Choroid plexus epithelial cell (primary cell): ENCODE measurements around the gene ADARB2.

Experiments used
- DNase-seq: peaks from one replicate; pipeline ENCODE4 v3.0.0-alpha.2; 2010; ENCODE audit warnings: low read depth
- H3K4me3 ChIP-seq: 2 replicates; pipeline ENCODE4 v1.5.1; 2011; ENCODE audit warnings: low read depth, mild to moderate bottlenecking, control low read depth, low read length, moderate library complexity
- TF ChIP-seq, protein P1 (sequence below): conservative IDR thresholded peaks from 2 replicates; pipeline ENCODE4 v1.5.1; 2011; ENCODE audit warnings: low read depth, mild to moderate bottlenecking, control low read depth, inconsistent platforms, low read length, moderate library complexity

Gene ADARB2

DNA sequence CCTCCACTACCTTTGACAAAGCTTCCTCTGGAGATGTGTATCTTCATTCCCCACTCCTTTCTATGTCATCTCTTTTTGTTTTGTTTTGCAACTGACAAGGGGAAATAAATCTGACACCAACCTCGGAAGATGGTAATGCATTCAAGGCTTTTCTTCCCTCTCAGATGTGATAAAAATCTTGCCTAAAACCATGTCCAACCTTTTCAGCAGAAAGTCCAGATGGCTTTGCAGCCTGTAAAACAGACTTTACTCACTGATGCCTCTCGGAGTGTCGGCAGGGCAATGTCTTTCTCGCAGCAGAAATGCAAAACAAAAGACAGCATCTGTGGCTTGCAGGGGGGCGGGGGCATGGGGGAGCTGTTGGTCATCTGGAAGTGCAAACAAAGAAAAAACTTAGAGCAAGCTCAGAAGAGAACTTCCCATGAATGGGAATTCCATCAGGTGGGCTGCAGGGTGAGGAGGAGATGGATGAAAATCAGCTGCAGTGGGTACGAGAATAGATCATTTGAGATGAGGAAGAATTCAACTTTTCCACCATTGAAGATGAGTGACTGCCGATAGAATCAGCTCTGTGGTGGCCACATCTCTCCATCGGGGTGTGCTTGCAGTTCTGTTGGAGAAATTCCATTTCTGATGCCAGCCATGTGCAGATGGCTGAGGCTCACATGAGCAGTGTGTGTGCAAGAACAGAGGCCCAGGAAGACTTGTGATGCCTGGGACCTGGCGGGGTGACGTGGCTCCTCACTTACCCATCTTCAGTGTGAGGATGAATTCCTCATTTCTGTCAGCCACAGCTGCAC lies 443.5 kb downstream of the ADARB2 start:
- TF ChIP-seq, protein P1, sequence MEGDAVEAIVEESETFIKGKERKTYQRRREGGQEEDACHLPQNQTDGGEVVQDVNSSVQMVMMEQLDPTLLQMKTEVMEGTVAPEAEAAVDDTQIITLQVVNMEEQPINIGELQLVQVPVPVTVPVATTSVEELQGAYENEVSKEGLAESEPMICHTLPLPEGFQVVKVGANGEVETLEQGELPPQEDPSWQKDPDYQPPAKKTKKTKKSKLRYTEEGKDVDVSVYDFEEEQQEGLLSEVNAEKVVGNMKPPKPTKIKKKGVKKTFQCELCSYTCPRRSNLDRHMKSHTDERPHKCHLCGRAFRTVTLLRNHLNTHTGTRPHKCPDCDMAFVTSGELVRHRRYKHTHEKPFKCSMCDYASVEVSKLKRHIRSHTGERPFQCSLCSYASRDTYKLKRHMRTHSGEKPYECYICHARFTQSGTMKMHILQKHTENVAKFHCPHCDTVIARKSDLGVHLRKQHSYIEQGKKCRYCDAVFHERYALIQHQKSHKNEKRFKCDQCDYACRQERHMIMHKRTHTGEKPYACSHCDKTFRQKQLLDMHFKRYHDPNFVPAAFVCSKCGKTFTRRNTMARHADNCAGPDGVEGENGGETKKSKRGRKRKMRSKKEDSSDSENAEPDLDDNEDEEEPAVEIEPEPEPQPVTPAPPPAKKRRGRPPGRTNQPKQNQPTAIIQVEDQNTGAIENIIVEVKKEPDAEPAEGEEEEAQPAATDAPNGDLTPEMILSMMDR = no peak
- no peak for DNase-seq
- H3K4me3 ChIP-seq = no peak overlapping the region

DNA sequence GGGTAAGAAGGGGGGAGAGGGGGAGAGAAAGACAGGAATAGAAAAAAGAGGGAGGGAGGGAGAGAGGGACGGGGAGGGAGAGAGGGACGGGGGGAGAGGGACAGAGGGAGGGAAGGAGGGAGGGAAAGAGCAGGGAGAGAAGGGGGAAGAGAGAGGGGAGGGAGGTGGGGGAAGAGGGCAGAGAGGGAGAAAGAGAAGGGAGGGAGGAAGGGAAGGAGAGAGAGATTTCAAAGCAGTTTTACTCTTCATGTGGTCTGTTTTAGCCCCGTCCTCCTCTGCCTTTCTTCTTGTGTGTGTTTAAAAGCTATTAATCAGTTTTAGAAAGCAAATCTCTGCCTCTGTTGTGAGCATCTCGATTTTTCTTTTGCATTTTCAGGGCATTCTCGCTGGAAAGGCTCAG lies 444.2 kb downstream of the ADARB2 start:
- H3K4me3 ChIP-seq = no peak overlapping the region
- TF ChIP-seq, protein P1 = no peak
- DNase-seq = no peak

DNA sequence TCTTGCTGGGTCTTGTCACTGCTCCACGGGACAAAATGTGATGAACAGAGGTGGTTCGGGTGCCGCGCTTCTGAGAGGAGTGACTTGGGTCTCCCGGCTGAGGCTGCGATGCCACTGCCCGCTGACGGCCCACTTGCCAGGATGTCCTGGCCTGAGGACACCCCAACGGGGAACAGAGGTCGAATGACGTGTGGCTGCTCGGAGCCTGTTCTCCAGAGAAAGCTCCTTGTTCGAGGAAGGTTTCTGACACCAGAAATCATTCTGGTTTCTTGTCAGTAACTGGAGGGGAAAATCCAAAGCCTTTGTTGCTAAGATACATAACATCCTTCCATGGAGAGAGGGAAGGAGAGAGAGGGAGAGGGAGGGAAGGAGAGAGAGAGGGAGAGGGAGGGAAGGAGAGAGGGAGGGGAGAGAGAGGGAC lies 444.7 kb downstream of the ADARB2 start:
- no peak overlapping the region for H3K4me3 ChIP-seq
- DNase-seq = no peak
- TF ChIP-seq, protein P1 = no peak

DNA sequence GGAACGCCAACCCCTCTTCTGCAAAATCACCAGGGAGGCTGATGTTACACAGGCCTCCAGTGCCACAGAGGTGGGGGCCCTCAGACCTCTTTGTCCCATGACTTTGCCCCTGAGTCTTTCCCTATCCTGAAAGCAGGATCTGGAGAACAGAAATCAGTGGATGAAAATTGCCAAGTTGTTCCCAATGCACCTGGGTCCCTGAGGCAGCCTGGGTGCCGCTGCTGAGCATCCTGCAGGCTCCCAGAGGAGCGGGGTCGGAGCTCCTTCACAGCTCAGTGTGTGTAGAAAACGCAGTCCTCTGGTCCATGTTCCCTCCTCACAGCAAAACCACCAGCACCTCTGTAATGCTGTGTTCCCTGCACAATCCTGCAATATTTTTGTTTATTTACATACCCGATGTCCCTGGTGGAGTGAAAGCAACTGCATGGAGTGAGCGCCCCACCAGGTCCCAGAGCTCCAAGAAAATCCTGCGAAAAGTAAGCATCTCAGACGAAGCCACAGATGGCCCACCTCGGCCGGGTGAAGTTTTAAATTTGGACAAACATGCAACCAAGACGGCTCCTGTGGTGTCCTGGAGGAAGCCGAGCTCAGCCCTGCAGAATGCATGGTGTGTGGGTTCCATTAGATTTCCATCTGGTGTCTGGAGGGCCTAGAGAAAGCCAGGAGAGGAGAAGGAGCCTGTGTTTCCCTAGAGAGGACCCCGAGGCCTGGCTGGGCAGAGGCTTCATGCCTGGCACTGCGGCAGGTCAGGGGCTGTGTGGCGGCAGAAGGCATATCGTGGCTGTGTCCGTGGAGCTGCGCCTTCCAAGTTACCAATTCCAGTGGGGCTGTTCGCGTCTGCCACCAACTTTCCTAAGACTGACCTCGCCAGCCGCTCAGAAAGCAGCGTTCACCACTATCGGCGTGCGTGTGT lies 445.9 kb downstream of the ADARB2 start:
- TF ChIP-seq, protein P1 = no peak
- no peak overlapping the region for H3K4me3 ChIP-seq
- no peak for DNase-seq

DNA sequence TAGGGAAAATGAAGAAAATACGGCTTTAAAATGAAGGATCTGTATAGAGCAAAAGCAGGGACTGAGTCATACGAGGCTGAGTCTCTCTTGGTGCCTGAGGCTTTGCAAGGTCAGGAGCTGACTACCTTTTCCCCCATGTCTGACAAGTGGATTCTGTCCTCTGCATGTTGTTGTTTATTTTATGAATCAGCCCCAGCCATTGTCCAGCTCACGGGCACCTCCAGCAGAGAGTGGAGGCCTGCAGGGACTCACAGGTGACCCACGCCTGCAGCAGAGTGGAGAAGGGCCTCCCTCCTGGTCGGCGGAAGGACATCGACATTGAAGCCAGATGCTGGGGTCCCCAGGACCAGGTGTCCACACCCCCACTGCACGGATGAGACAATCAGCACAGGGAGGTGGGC lies 447.3 kb downstream of the ADARB2 start:
- TF ChIP-seq, protein P1 = no peak
- H3K4me3 ChIP-seq = no peak overlapping the region
- no peak for DNase-seq

DNA sequence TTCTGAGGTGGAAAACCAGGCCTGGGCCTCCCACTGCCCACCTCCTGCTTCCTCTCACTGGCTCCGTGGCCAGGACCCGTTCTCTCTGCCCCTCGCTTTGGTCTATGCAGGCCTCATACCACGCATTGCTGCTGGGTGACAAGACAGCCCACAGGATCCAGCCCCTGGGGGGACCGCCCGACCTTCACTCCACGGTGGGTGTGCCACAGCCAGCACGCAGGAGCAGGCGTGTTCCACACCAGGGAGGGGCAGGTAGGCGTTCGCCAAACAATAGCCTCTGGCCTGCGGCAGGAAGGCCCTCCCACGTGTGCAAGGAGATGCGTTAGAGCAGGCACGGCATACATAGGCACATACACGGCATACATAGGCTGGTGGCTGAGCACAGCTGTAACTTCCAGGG lies 447.7 kb downstream of the ADARB2 start:
- TF ChIP-seq, protein P1 = no peak
- no peak for DNase-seq
- no peak overlapping the region for H3K4me3 ChIP-seq
